HG03103 (cell line): Measurements from ENCODE around the gene ENPP4.
"Not testable (repeated sequence)": the region's sequence is repeated elsewhere in the genome, so short reads cannot be mapped to it uniquely, and the experiment has no call there.

Experiments
- ATAC-seq: cut with Tn5 transposase; IDR thresholded peaks from one replicate; pipeline ENCODE4 v1.9.1; 2021; ENCODE audit warnings: low read depth; ENCODE audit not compliant: unreplicated experiment

The ENPP4 gene

GRCh38 chr6:46129629-46130511, at the start of gene ENPP4:
ENPP4 (plus strand) TSS chr6:46129989; CDS start chr6:46139584, 9,595 bp downstream.
- ATAC-seq, result peak; percentile 97

- ATAC-seq, result no peak
These were observed 49.7 kb upstream of the ENPP4 start for GRCh38 chr6:46080111-46080510.

- not testable (repeated sequence) for ATAC-seq
These were observed 44.1 kb upstream of the ENPP4 start for GRCh38 chr6:46085688-46086087.

GRCh38 chr6:46090115-46091079, 39.4 kb upstream of the ENPP4 start:
- ATAC-seq, result no peak

GRCh38 chr6:46091080-46091478, 38.7 kb upstream of the ENPP4 start:
- ATAC-seq, result no peak

- ATAC-seq, result no peak
These were observed 34.5 kb upstream of the ENPP4 start for GRCh38 chr6:46095251-46095650.

- ATAC-seq, result no peak
These were observed 32.4 kb upstream of the ENPP4 start for GRCh38 chr6:46097366-46097765.

GRCh38 chr6:46098678-46099077, 31.1 kb upstream of the ENPP4 start:
- no peak for ATAC-seq

- ATAC-seq, result no peak
These were observed 29.8 kb upstream of the ENPP4 start for GRCh38 chr6:46099952-46100351.

GRCh38 chr6:46102123-46102522, 27.7 kb upstream of the ENPP4 start:
- ATAC-seq, result no peak

- no peak for ATAC-seq
These were observed 26.2 kb upstream of the ENPP4 start for GRCh38 chr6:46103441-46104115.

GRCh38 chr6:46104209-46104608, 25.6 kb upstream of the ENPP4 start:
- ATAC-seq, result no peak

GRCh38 chr6:46105568-46105967, 24.2 kb upstream of the ENPP4 start:
- ATAC-seq, result no peak

GRCh38 chr6:46113370-46113769, 16.4 kb upstream of the ENPP4 start:
- ATAC-seq, result no peak

GRCh38 chr6:46115634-46116033, 14.2 kb upstream of the ENPP4 start:
- ATAC-seq, result no peak

- ATAC-seq, result peak; percentile 73
These were observed 13.5 kb upstream of the ENPP4 start for GRCh38 chr6:46116289-46116688.

GRCh38 chr6:46118157-46118556, 11.6 kb upstream of the ENPP4 start:
- no peak for ATAC-seq

GRCh38 chr6:46118836-46119235, 11.0 kb upstream of the ENPP4 start:
- no peak for ATAC-seq

- not testable (repeated sequence) for ATAC-seq
These were observed 10.1 kb upstream of the ENPP4 start for GRCh38 chr6:46119679-46120078.

GRCh38 chr6:46128476-46128875, 1.3 kb upstream of the ENPP4 start:
- peak; percentile 25 for ATAC-seq

GRCh38 chr6:46129291-46129628, 529 bp upstream of the ENPP4 start:
- peak; percentile 1 for ATAC-seq
